KMS-11 (cell line): Measurements from ENCODE around the gene MIER3.

Experiments
- H2AFZ ChIP-seq: fragments of 200-600 bp; sonication (generic); 2 replicates; pipeline ENCODE4 v1.6.1; 2016; ENCODE audit warnings: antibody characterized with exemption, mixed run types, low read depth
- H3K27ac ChIP-seq: fragments of 200-600 bp; sonication (generic); 2 replicates; pipeline ENCODE4 v1.6.1; 2016; ENCODE audit warnings: mild to moderate bottlenecking, mixed run types
- H3K27me3 ChIP-seq: fragments of 200-600 bp; sonication (generic); 2 replicates; pipeline ENCODE4 v1.6.1; 2017; ENCODE audit warnings: mild to moderate bottlenecking, low read depth, mixed run types, moderate library complexity; ENCODE audit not compliant: insufficient read depth
- H3K36me3 ChIP-seq: fragments of 200-600 bp; sonication (generic); 2 replicates; pipeline ENCODE4 v1.6.1; 2017; ENCODE audit warnings: mild to moderate bottlenecking, mixed run types; ENCODE audit not compliant: insufficient read depth
- H3K4me1 ChIP-seq: fragments of 200-600 bp; sonication (generic); 2 replicates; pipeline ENCODE4 v1.6.1; 2016; ENCODE audit warnings: mild to moderate bottlenecking, low read depth, mixed run types; ENCODE audit not compliant: poor library complexity, severe bottlenecking
- H3K4me2 ChIP-seq: fragments of 200-600 bp; sonication (generic); 2 replicates; pipeline ENCODE4 v1.7.0; 2016; ENCODE audit warnings: mild to moderate bottlenecking, mixed run types
- H3K4me3 ChIP-seq: fragments of 200-600 bp; sonication (generic); IDR thresholded peaks from 2 replicates; pipeline ENCODE4 v1.6.1; 2017; ENCODE audit warnings: low read depth, low read length, mixed read lengths; ENCODE audit not compliant: insufficient read depth
- H3K79me2 ChIP-seq: fragments of 200-600 bp; sonication (generic); 2 replicates; pipeline ENCODE4 v1.6.1; 2016; ENCODE audit warnings: low read depth, mixed run types; ENCODE audit not compliant: insufficient read depth
- H3K9ac ChIP-seq: fragments of 200-600 bp; sonication (generic); 2 replicates; pipeline ENCODE4 v1.6.1; 2016; ENCODE audit warnings: mild to moderate bottlenecking, mixed run types
- H4K20me1 ChIP-seq: fragments of 200-600 bp; sonication (generic); 2 replicates; pipeline ENCODE4 v1.6.1; 2016; ENCODE audit warnings: mild to moderate bottlenecking, mixed run types; ENCODE audit not compliant: insufficient read depth
- CTCF ChIP-seq: fragments of 200-600 bp; sonication (generic); conservative IDR thresholded peaks from 2 replicates; pipeline ENCODE4 v1.6.1; 2017; ENCODE audit warnings: low read depth, mild to moderate bottlenecking, antibody characterized with exemption, low read length, moderate library complexity, mixed read lengths

Gene MIER3

DNA sequence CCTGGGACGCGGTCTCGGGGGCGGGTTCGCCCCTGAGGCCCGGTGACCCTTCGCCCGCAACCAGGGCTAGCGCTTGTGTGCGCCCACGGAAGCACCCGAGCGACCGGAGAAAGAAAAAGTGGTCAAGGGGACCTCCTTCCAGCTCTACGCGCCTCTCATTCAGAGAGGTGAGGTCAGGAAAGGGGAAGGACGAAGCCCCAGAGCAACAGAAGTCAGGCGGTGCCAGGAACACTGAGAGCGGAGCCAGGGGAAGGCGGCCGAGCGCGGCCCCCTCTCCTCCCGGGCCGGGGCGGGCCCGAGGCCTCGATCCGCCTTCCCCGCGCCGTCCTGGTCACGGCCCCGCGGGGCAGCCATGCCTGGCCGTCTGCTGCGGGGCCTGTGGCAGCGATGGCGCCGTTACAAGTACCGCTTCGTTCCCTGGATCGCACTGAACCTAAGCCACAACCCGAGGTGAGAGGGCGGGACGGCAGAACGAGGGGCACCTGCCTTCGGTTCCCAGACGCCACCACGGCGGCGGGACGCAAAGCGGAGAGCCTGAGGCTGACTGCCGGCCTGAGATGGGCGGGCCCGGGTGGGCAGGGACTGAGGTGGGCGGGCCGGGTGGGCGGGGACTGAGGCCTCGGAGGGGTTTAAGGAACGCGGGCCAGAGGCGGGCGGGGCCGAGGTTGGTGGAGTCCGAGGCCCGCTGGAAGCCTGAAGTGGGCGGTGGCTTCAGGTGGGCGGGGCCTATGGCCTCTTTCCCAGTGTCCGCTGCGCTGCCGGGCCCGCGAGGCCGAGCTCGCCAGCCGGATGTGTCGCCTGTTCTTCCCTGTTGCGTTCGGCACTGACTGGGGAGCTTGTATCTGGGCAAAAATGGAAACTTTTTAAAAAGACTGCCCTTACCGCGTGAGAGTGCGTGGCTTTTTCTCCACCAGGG is 42.4 kb downstream of the MIER3 start, which contains the start of gene SETD9:
Gene SETD9, plus strand, starts transcription at position 303 of the 916 bp plus-strand sequence. Its CDS starts 50 bp downstream, at position 353.
- Histone ChIP-seq H3K4me3 (no peak within 1 kb of the TSS), H2AFZ (peak within 1 kb of the TSS; percentile 86), H3K36me3 (no peaks in the 10 kb centered on the region), H3K4me1 (peaks cover 24% of the 10 kb centered on the region), H3K9ac (peak within 1 kb of the TSS; percentile 80), H3K4me2 (peak within 1 kb of the TSS; percentile 55), H3K27me3 (no peaks in the 10 kb centered on the region), H3K27ac (peak within 1 kb of the TSS; percentile 82), H3K79me2 (no peaks in the 10 kb centered on the region), H4K20me1 (no peaks in the 10 kb centered on the region)
- no peak for TF ChIP-seq CTCF

- no peaks in the 10 kb centered on the region for H3K36me3 ChIP-seq
- H3K4me1 ChIP-seq, result peaks cover 24% of the 10 kb centered on the region
- no peaks in the 10 kb centered on the region for H3K27me3 ChIP-seq
- H3K4me2 ChIP-seq, result peak overlapping the region; percentile 55
- peak overlapping the region; percentile 86 for H2AFZ ChIP-seq
- H3K27ac ChIP-seq, result peak overlapping the region; percentile 77
- no peak overlapping the region for H3K4me3 ChIP-seq
- H4K20me1 ChIP-seq, result no peaks in the 10 kb centered on the region
- TF ChIP-seq CTCF, result no peak
- H3K79me2 ChIP-seq, result no peaks in the 10 kb centered on the region
- H3K9ac ChIP-seq, result peak overlapping the region; percentile 64
Observed at GRCh38 chr5:56908942-56909293, 43.0 kb downstream of the MIER3 start.

DNA sequence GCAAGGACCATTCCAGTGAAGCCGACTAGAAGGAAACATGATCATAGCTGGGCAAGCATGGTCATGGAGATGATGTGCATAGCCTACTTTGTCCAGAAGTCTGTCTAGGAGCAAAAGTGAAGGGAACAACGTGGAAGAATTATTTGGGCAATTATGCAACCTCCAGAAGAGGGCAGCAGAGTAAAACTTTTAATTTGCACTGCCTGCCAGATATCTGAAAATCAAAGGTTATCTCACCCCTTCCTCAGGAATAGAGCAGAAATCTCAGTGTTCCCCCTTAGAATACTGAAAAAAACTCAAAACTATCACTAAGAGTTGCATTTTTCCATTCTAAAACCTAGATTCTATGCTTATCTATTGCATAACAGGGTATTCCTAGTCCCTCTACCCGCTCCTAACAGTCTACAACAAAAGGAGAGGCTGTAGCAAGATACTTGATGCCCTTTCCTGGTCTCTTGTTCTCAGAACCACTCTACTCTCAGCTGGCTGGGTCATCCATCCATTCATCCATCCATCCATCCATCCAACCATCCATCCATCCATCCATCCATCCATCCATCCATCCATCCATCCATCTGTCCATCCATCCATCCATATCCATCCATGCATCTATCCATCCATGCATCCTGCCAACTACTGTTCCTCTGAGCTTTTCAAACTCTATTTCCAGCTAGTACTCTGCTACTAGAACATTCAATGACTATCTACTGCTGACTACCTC is 50.9 kb downstream of the MIER3 start:
- no peaks in the 10 kb centered on the region for H4K20me1 ChIP-seq
- H3K36me3 ChIP-seq, result no peaks in the 10 kb centered on the region
- H2AFZ ChIP-seq, result no peak overlapping the region
- H3K27me3 ChIP-seq, result no peaks in the 10 kb centered on the region
- no peak overlapping the region for H3K4me2 ChIP-seq
- TF ChIP-seq CTCF, result peak; percentile 85
- no peak overlapping the region for H3K9ac ChIP-seq
- H3K27ac ChIP-seq, result no peak overlapping the region
- no peak overlapping the region for H3K4me3 ChIP-seq
- no peaks in the 10 kb centered on the region for H3K79me2 ChIP-seq
- peaks cover 5% of the 10 kb centered on the region for H3K4me1 ChIP-seq

- Histone ChIP-seq H3K4me1 (peaks cover 5% of the 10 kb centered on the region), H3K4me3 (no peak overlapping the region), H3K4me2 (no peak overlapping the region), H3K27me3 (no peaks in the 10 kb centered on the region), H3K27ac (no peak overlapping the region), H3K9ac (no peak overlapping the region), H3K79me2 (no peaks in the 10 kb centered on the region), H3K36me3 (no peaks in the 10 kb centered on the region), H4K20me1 (no peaks in the 10 kb centered on the region), H2AFZ (no peak overlapping the region)
- TF ChIP-seq CTCF, result no peak
Observed at GRCh38 chr5:56900395-56900794, 51.5 kb downstream of the MIER3 start.
